ENCODE data around the gene SLIT3.

SLIT3 gene

GRCh38 chr5:169080448-169080911 lies 220.5 kb downstream of the SLIT3 start:
- no peaks in the 10 kb centered on the region for H3K9me3 Mint-ChIP-seq
- no peak overlapping the region for H3K27ac Mint-ChIP-seq
- H3K36me3 Mint-ChIP-seq: no peaks in the 10 kb centered on the region
- H3K4me1 Mint-ChIP-seq: no peaks in the 10 kb centered on the region
- peaks cover 8% of the 10 kb centered on the region for H3K27me3 Mint-ChIP-seq
- no peak for ATAC-seq
- H3K4me3 Mint-ChIP-seq: no peak overlapping the region

GRCh38 chr5:169079697-169080096 lies 221.2 kb downstream of the SLIT3 start:
- H3K27ac Mint-ChIP-seq: no peak overlapping the region
- H3K9me3 Mint-ChIP-seq: no peaks in the 10 kb centered on the region

GRCh38 chr5:169074839-169075238 lies 226.1 kb downstream of the SLIT3 start:
- ATAC-seq: no peak
- H3K36me3 Mint-ChIP-seq: no peaks in the 10 kb centered on the region
- H3K27ac Mint-ChIP-seq: no peak overlapping the region
- H3K4me3 Mint-ChIP-seq: no peak overlapping the region
- peaks cover 12% of the 10 kb centered on the region for H3K27me3 Mint-ChIP-seq
- H3K9me3 Mint-ChIP-seq: peaks cover 3% of the 10 kb centered on the region
- H3K4me1 Mint-ChIP-seq: no peaks in the 10 kb centered on the region

More at GRCh38 chr5:169079697-169080096, 221.2 kb downstream of the SLIT3 start:
- no peak for ATAC-seq
- no peaks in the 10 kb centered on the region for H3K4me1 Mint-ChIP-seq
- no peaks in the 10 kb centered on the region for H3K36me3 Mint-ChIP-seq
- peaks cover 8% of the 10 kb centered on the region for H3K27me3 Mint-ChIP-seq
- no peak overlapping the region for H3K4me3 Mint-ChIP-seq

- Mint-ChIP-seq H3K36me3 (no peaks in the 10 kb centered on the region), H3K27ac (no peak overlapping the region), H3K4me1 (no peaks in the 10 kb centered on the region), H3K27me3 (peaks cover 8% of the 10 kb centered on the region), H3K4me3 (no peak overlapping the region), H3K9me3 (peaks cover 3% of the 10 kb centered on the region)
- no peak for ATAC-seq
Observed at GRCh38 chr5:169072233-169072632, 228.7 kb downstream of the SLIT3 start.

- no peaks in the 10 kb centered on the region for H3K4me1 Mint-ChIP-seq
- H3K4me3 Mint-ChIP-seq: no peak overlapping the region
- H3K27ac Mint-ChIP-seq: no peak overlapping the region
- H3K27me3 Mint-ChIP-seq: peaks cover 8% of the 10 kb centered on the region
- H3K36me3 Mint-ChIP-seq: no peaks in the 10 kb centered on the region
- H3K9me3 Mint-ChIP-seq: peaks cover 3% of the 10 kb centered on the region
- no peak for ATAC-seq
Observed at GRCh38 chr5:169070413-169070812, 230.5 kb downstream of the SLIT3 start.

GRCh38 chr5:169067751-169068173 lies 233.2 kb downstream of the SLIT3 start:
- Mint-ChIP-seq H3K27ac (no peak overlapping the region), H3K36me3 (no peaks in the 10 kb centered on the region), H3K9me3 (no peaks in the 10 kb centered on the region), H3K27me3 (peaks cover 7% of the 10 kb centered on the region), H3K4me1 (no peaks in the 10 kb centered on the region), H3K4me3 (no peak overlapping the region)
- ATAC-seq: no peak

GRCh38 chr5:169065400-169065799 lies 235.5 kb downstream of the SLIT3 start:
- no peaks in the 10 kb centered on the region for H3K36me3 Mint-ChIP-seq
- H3K9me3 Mint-ChIP-seq: no peaks in the 10 kb centered on the region
- no peak overlapping the region for H3K4me3 Mint-ChIP-seq

GRCh38 chr5:169064093-169064492 lies 236.8 kb downstream of the SLIT3 start:
- no peaks in the 10 kb centered on the region for H3K9me3 Mint-ChIP-seq
- H3K4me1 Mint-ChIP-seq: no peaks in the 10 kb centered on the region
- no peak overlapping the region for H3K4me3 Mint-ChIP-seq
- no peak for ATAC-seq
- peaks cover 7% of the 10 kb centered on the region for H3K27me3 Mint-ChIP-seq
- H3K36me3 Mint-ChIP-seq: no peaks in the 10 kb centered on the region
- H3K27ac Mint-ChIP-seq: no peak overlapping the region

More at GRCh38 chr5:169065400-169065799, 235.5 kb downstream of the SLIT3 start:
- H3K27me3 Mint-ChIP-seq: peaks cover 7% of the 10 kb centered on the region
- no peak for ATAC-seq
- H3K4me1 Mint-ChIP-seq: no peaks in the 10 kb centered on the region
- H3K27ac Mint-ChIP-seq: no peak overlapping the region

- Mint-ChIP-seq H3K36me3 (no peaks in the 10 kb centered on the region), H3K4me1 (no peaks in the 10 kb centered on the region), H3K9me3 (no peaks in the 10 kb centered on the region), H3K4me3 (no peak overlapping the region), H3K27ac (no peak overlapping the region), H3K27me3 (peaks cover 7% of the 10 kb centered on the region)
- no peak for ATAC-seq
Observed at GRCh38 chr5:169063316-169063953, 237.5 kb downstream of the SLIT3 start.

GRCh38 chr5:169062690-169063089 lies 238.2 kb downstream of the SLIT3 start:
- no peak overlapping the region for H3K27ac Mint-ChIP-seq
- no peaks in the 10 kb centered on the region for H3K36me3 Mint-ChIP-seq
- peaks cover 7% of the 10 kb centered on the region for H3K27me3 Mint-ChIP-seq

GRCh38 chr5:169054506-169054905 lies 246.4 kb downstream of the SLIT3 start:
- no peaks in the 10 kb centered on the region for H3K36me3 Mint-ChIP-seq
- peaks cover 2% of the 10 kb centered on the region for H3K9me3 Mint-ChIP-seq
- ATAC-seq: no peak
- no peaks in the 10 kb centered on the region for H3K27me3 Mint-ChIP-seq
- H3K4me1 Mint-ChIP-seq: no peaks in the 10 kb centered on the region
- H3K27ac Mint-ChIP-seq: no peak overlapping the region
- H3K4me3 Mint-ChIP-seq: no peak overlapping the region

More at GRCh38 chr5:169062690-169063089, 238.2 kb downstream of the SLIT3 start:
- H3K9me3 Mint-ChIP-seq: no peaks in the 10 kb centered on the region
- H3K4me1 Mint-ChIP-seq: no peaks in the 10 kb centered on the region
- ATAC-seq: no peak
- no peak overlapping the region for H3K4me3 Mint-ChIP-seq

- Mint-ChIP-seq H3K36me3 (no peaks in the 10 kb centered on the region), H3K27ac (no peak overlapping the region), H3K27me3 (no peaks in the 10 kb centered on the region), H3K4me3 (no peak overlapping the region), H3K9me3 (peaks cover 2% of the 10 kb centered on the region), H3K4me1 (no peaks in the 10 kb centered on the region)
- no peak for ATAC-seq
Observed at GRCh38 chr5:169052207-169052606, 248.7 kb downstream of the SLIT3 start.

- no peaks in the 10 kb centered on the region for H3K4me1 Mint-ChIP-seq
- no peak for ATAC-seq
- no peaks in the 10 kb centered on the region for H3K36me3 Mint-ChIP-seq
- H3K4me3 Mint-ChIP-seq: no peak overlapping the region
- H3K27me3 Mint-ChIP-seq: no peaks in the 10 kb centered on the region
- H3K9me3 Mint-ChIP-seq: peaks cover 2% of the 10 kb centered on the region
- H3K27ac Mint-ChIP-seq: no peak overlapping the region
Observed at GRCh38 chr5:169051351-169051750, 249.6 kb downstream of the SLIT3 start.

GRCh38 chr5:169050636-169051035 lies 250.3 kb downstream of the SLIT3 start:
- no peaks in the 10 kb centered on the region for H3K27me3 Mint-ChIP-seq
- ATAC-seq: no peak
- H3K36me3 Mint-ChIP-seq: no peaks in the 10 kb centered on the region
- H3K4me3 Mint-ChIP-seq: no peak overlapping the region
- peaks cover 2% of the 10 kb centered on the region for H3K9me3 Mint-ChIP-seq
- H3K4me1 Mint-ChIP-seq: no peaks in the 10 kb centered on the region
- no peak overlapping the region for H3K27ac Mint-ChIP-seq

GRCh38 chr5:169050146-169050571 lies 250.8 kb downstream of the SLIT3 start:
- no peaks in the 10 kb centered on the region for H3K27me3 Mint-ChIP-seq
- no peak for ATAC-seq
- no peak overlapping the region for H3K27ac Mint-ChIP-seq
- H3K4me1 Mint-ChIP-seq: no peaks in the 10 kb centered on the region
- no peak overlapping the region for H3K4me3 Mint-ChIP-seq
- H3K36me3 Mint-ChIP-seq: no peaks in the 10 kb centered on the region
- H3K9me3 Mint-ChIP-seq: peaks cover under 1% of the 10 kb centered on the region

GRCh38 chr5:169049712-169050111 lies 251.2 kb downstream of the SLIT3 start:
- Mint-ChIP-seq H3K27me3 (no peaks in the 10 kb centered on the region), H3K4me3 (no peak overlapping the region), H3K27ac (no peak overlapping the region), H3K36me3 (no peaks in the 10 kb centered on the region), H3K4me1 (no peaks in the 10 kb centered on the region), H3K9me3 (no peaks in the 10 kb centered on the region)
- ATAC-seq: no peak

Measured in stimulated activated memory B cell treated with anti-CD40 and anti-IgM and Interleukin-4, amounts not matched to agents 10 μg/mL and 1 μg/mL and 100 μg/mL, for 72 hours (primary cell).